Sigmoid colon (tissue), 7 donors: ENCODE measurements around the gene PREP. TPM values are rescaled to one million over a fixed set of nuclear protein-coding genes. Genes with fewer than 3 reads are reported as not detected.
"Not testable (repeated sequence)": the region's sequence is repeated elsewhere in the genome, so short reads cannot be mapped to it uniquely, and the experiment has no call there.

ENCODE experiments used
- DNase-seq: peaks from one replicate; pipeline ENCODE4 v3.0.0-alpha.2; 2019
- H3K27ac ChIP-seq, 4 donors: fragments of 200-600 bp; sonication (generic); one replicate each; pipeline ENCODE4 v1.5.1; 2016 to 2019; ENCODE audit warnings: mild to moderate bottlenecking in 1 of 4
- H3K27me3 ChIP-seq, 3 donors: fragments of 200-600 bp; sonication (generic); one replicate each; pipeline ENCODE4 v1.5.1; 2019; ENCODE audit warnings: mild to moderate bottlenecking in 1 of 3
- H3K36me3 ChIP-seq, 4 donors: fragments of 200-600 bp; sonication (generic); one replicate each; pipeline ENCODE4 v1.5.1; 2016 to 2019
- H3K4me1 ChIP-seq, 4 donors: fragments of 200-600 bp; sonication (generic); one replicate each; pipeline ENCODE4 v1.5.1; 2017 to 2019
- H3K4me3 ChIP-seq, 4 donors: fragments of 200-600 bp; sonication (generic); one replicate each; pipeline ENCODE4 v1.5.1; 2017 to 2019; ENCODE audit warnings: mild to moderate bottlenecking in 2 of 4, moderate library complexity in 1 of 4
- H3K9me3 ChIP-seq, 4 donors: fragments of 200-600 bp in 3 of 4; sonication (generic) in 3 of 4; one replicate each; pipeline versions ENCODE4 v1.5.1 to v1.6.1; 2013 to 2019
- CTCF ChIP-seq, 4 experiments: fragments of 450-650 bp in 3 of 4; fragments of 200-600 bp in 1 of 4; IDR thresholded peaks; one replicate each; pipeline ENCODE4 v1.5.1; 2016 to 2019; ENCODE audit warnings: antibody characterized with exemption in 4 of 4, mild to moderate bottlenecking in 3 of 4, moderate library complexity in 2 of 4
- EP300 ChIP-seq, 4 donors: sonication (generic); formaldehyde crosslinking; IDR thresholded peaks; one replicate each; pipeline ENCODE4 v1.6.1; 2017; ENCODE audit warnings: antibody characterized with exemption in 4 of 4
- POLR2A ChIP-seq, 2 donors: fragments of 450-650 bp; IDR thresholded peaks; one replicate each; pipeline ENCODE4 v1.6.1; 2016; ENCODE audit warnings: antibody characterized with exemption in 2 of 2, mild to moderate bottlenecking in 2 of 2, moderate library complexity in 2 of 2
- POLR2AphosphoS5 ChIP-seq, 4 donors: sonication (generic); formaldehyde crosslinking; IDR thresholded peaks; one replicate each; pipeline ENCODE4 v1.6.1; 2017; ENCODE audit warnings: antibody characterized with exemption in 4 of 4
- WGBS, 2 donors: extraction: QIAGEN DNeasy Blood & Tissue Kit; methylation state at CpG; one replicate each; pipeline ENCODE4 v1.1.7; 2013; 5-methylcytosine and 5-hydroxymethylcytosine counted together
- intact Hi-C: fragments of 100-400 bp; cut with DNase I; formaldehyde crosslinking; loops from one replicate; pipeline ENCODE4 v1.15.1; 2023
- polyA plus RNA-seq, 3 donors: library from polyadenylated mRNA; stranded (reverse); fragments of 200-250 nt; gene quantifications; one replicate each; pipeline ENCODE4 v1.2.3, GENCODE V29; 2013
- total RNA-seq, 4 donors: library from RNA; depleted of rRNA; stranded (reverse); fragments of >200 nt; gene quantifications; one replicate each; pipeline ENCODE4 v1.1.0, GENCODE V29; 2016
- donor health status: healthy with polysubstance abuse.
- donor health status: Bipolar disorder and iron deficiency.
- donor health status: healthy.

Gene PREP
- total and polyA plus RNA-seq, 7 donors: 14.1 to 47.9 (median 23.5) TPM

GRCh38 chr6:105429676-105430075 is 26.8 kb upstream of the PREP start:
- H3K27me3 ChIP-seq: no peaks in the 10 kb centered on the region
- peaks cover 0 to 8% (median 0%) of the 10 kb centered on the region in 4 donors for H3K4me1 ChIP-seq
- TF ChIP-seq POLR2A (IDR thresholded peaks at IDR 0.05) (no peak), CTCF (IDR thresholded peaks at IDR 0.05) (no peak), EP300 (IDR thresholded peaks at IDR 0.05) (no peak), POLR2AphosphoS5 (IDR thresholded peaks at IDR 0.05) (no peak)
- DNase-seq: no peak
- WGBS, 2 donors: 72 to 78% methylated on average over 4 of the region's 4 CpGs
- no peaks in the 10 kb centered on the region for H3K36me3 ChIP-seq
- no peaks in the 10 kb centered on the region for H3K9me3 ChIP-seq
- no peak overlapping the region for H3K4me3 ChIP-seq
- intact Hi-C loops: loop anchor here (5.0 kb wide), 2 partner anchors 793 to 873 kb away; no protein-coding TSS in a partner anchor
- H3K27ac ChIP-seq: no peak overlapping the region

GRCh38 chr6:105428342-105428957 is 25.6 kb upstream of the PREP start:
- Histone ChIP-seq H3K4me1 (peaks cover 0 to 8% (median 3%) of the 10 kb centered on the region in 4 donors), H3K36me3 (no peaks in the 10 kb centered on the region), H3K27ac (peak overlapping the region in 1 of 4 donors; percentile 17), H3K9me3 (no peaks in the 10 kb centered on the region), H3K4me3 (no peak overlapping the region), H3K27me3 (no peaks in the 10 kb centered on the region)
- DNase-seq: no peak
- WGBS, 2 donors: 68 to 76% methylated on average over 5 of the region's 5 CpGs
- no peak for TF ChIP-seq POLR2AphosphoS5 (IDR thresholded peaks at IDR 0.05)
- TF ChIP-seq EP300 (IDR thresholded peaks at IDR 0.05): no peak
- TF ChIP-seq POLR2A (IDR thresholded peaks at IDR 0.05): no peak
- TF ChIP-seq CTCF (IDR thresholded peaks at IDR 0.05): no peak
- intact Hi-C loops: no loop called here

DNA sequence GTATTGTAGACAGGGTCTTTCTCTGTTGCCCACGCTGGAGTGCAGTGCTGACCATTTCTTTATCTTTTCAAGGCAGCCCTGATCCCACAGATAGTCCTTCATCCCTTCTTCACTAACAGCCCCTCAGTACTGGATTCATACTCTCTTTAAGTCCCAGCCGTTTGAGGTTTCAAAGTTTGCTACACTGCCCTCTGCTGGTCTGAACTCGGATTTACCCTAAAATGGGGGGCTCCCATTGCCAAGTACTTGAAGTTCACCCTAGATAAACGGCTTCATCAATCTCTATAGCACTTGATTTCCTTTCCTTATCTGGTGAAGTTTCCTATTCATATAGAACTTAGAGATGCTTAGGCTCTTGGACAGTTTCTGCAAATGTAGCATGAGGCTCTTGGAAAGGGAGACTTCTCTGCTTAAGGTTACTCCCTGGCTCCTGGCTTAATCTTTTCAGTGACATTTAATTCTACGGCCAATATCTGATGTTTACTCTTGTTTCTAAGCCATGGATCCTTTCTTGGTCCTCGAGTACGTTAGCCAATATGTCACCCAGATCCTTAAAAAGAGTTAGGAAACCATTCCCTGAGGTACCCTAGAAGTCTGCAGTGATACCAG is 21.4 kb upstream of the PREP start:
- DNase-seq: no peak
- Histone ChIP-seq H3K36me3 (no peaks in the 10 kb centered on the region), H3K27ac (no peak overlapping the region), H3K27me3 (no peaks in the 10 kb centered on the region), H3K9me3 (no peaks in the 10 kb centered on the region), H3K4me1 (peaks cover 0 to 6% (median 0%) of the 10 kb centered on the region in 4 donors), H3K4me3 (no peak overlapping the region)
- TF ChIP-seq POLR2A (IDR thresholded peaks at IDR 0.05): no peak
- TF ChIP-seq EP300 (IDR thresholded peaks at IDR 0.05): no peak
- peak in 3 of 4 experiments; percentile 38 to 64 (median 48) for TF ChIP-seq CTCF (IDR thresholded peaks at IDR 0.05)
- intact Hi-C loops: loop anchor here (5.0 kb wide), 1 partner anchor 337 kb away; no protein-coding TSS in a partner anchor
- 12 to 22% methylated on average over 7 of the region's 7 CpGs for WGBS, 2 donors

DNA sequence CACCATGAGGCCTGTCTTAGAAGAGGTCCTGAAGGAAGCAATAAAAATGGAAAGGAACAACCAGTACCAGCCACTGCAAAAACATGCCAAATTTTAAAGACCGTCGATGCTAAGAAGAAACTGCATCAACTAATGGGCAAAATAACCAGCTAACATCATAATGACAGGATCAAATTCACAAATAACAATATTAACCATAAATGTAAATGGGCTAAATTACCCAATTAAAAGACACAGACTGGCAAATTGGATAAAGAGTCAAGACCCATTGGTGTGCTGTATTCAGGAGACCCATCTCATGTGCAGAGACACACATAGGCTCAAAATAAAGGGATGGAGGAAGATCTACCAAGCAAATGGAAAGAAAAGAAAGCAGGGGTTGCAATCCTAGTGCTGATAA is 14.1 kb upstream of the PREP start:
- peaks cover 0 to 10% (median 3%) of the 10 kb centered on the region in 4 donors for H3K9me3 ChIP-seq
- H3K27me3 ChIP-seq, H3K4me3 ChIP-seq, H3K36me3 ChIP-seq, H3K27ac ChIP-seq, DNase-seq, H3K4me1 ChIP-seq, intact Hi-C loops: not testable (repeated sequence)
- WGBS, 2 donors: 96 to 100% methylated on average over 2 of the region's 2 CpGs

DNA sequence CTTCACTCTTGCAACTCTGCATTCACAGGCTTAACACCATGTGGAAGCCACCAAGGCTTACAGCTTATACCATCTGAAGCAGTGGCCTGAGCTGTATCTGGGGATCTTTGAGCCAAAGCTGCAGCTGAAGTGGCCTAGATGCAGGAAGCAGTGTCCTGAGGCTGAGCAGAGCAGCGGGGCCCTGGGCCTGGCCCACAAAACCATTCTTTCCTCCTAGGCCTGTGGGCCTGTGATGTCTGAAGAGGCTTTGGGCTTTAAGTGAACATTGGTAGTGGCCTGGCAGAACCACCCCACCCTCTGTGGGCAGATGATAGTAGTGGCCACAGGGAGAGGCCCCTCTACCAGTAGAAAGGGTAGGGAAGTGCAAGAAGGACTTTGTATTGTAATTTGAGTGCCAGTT is 6.9 kb upstream of the PREP start:
- intact Hi-C loops: no loop called here
- 92 to 99% methylated on average over 1 of the region's 1 CpG for WGBS, 2 donors

More for the DNA sequence above, 6.9 kb upstream of the PREP start:
- Histone ChIP-seq H3K4me1 (no peaks in the 10 kb centered on the region), H3K27me3 (no peaks in the 10 kb centered on the region), H3K27ac (no peak overlapping the region), H3K4me3 (no peak overlapping the region), H3K9me3 (peaks cover 0 to 2% (median 0%) of the 10 kb centered on the region in 4 donors), H3K36me3 (no peaks in the 10 kb centered on the region)
- DNase-seq: no peak
- TF ChIP-seq CTCF (IDR thresholded peaks at IDR 0.05) (no peak), POLR2A (IDR thresholded peaks at IDR 0.05) (no peak), EP300 (IDR thresholded peaks at IDR 0.05) (no peak), POLR2AphosphoS5 (IDR thresholded peaks at IDR 0.05) (no peak)
